ENCODE measurements around the gene USH1C. TPM values are rescaled to one million over a fixed set of nuclear protein-coding genes. Genes with fewer than 3 reads are reported as not detected.

USH1C gene
- polyA plus RNA-seq, 6 donors from 2014 or later, result not detected

GRCh38 chr11:17524221-17524620 is 20.0 kb downstream of the USH1C start:
- no peak for DNase-seq
- Mint-ChIP-seq H3K27ac (no peak overlapping the region), H3K4me1 (no peaks in the 10 kb centered on the region), H3K9me3 (no peaks in the 10 kb centered on the region), H3K36me3 (no peaks in the 10 kb centered on the region), H3K27me3 (peaks cover 2 to 20% (median 18%) of the 10 kb centered on the region in 3 donors), H3K4me3 (no peak overlapping the region)
- no peak for ATAC-seq (ENCODE audit: low read depth in 2 of 2)

GRCh38 chr11:17522655-17523054 is 21.6 kb downstream of the USH1C start:
- no peaks in the 10 kb centered on the region for H3K9me3 Mint-ChIP-seq
- peaks cover 0 to 19% (median 18%) of the 10 kb centered on the region in 3 donors for H3K27me3 Mint-ChIP-seq
- ATAC-seq (ENCODE audit: low read depth in 2 of 2) (no peak), DNase-seq (no peak)
- no peaks in the 10 kb centered on the region for H3K4me1 Mint-ChIP-seq
- no peak overlapping the region for H3K27ac Mint-ChIP-seq
- H3K4me3 Mint-ChIP-seq, result no peak overlapping the region
- no peaks in the 10 kb centered on the region for H3K36me3 Mint-ChIP-seq

GRCh38 chr11:17521106-17521900 is 22.9 kb downstream of the USH1C start:
- ATAC-seq (ENCODE audit: low read depth in 2 of 2) (no peak), DNase-seq (no peak)
- Mint-ChIP-seq H3K36me3 (no peaks in the 10 kb centered on the region), H3K4me1 (no peaks in the 10 kb centered on the region), H3K27me3 (peaks cover 0 to 21% (median 15%) of the 10 kb centered on the region in 3 donors), H3K27ac (no peak overlapping the region), H3K4me3 (peak overlapping the region in 1 of 8 donors; percentile 78), H3K9me3 (no peaks in the 10 kb centered on the region)

GRCh38 chr11:17519061-17519885 is 24.9 kb downstream of the USH1C start:
- Mint-ChIP-seq H3K36me3 (no peaks in the 10 kb centered on the region), H3K4me3 (no peak overlapping the region)

GRCh38 chr11:17518366-17518765 is 25.9 kb downstream of the USH1C start:
- DNase-seq, result no peak
- no peaks in the 10 kb centered on the region for H3K36me3 Mint-ChIP-seq
- H3K27me3 Mint-ChIP-seq, result peaks cover 3 to 21% (median 6%) of the 10 kb centered on the region in 3 donors
- H3K9me3 Mint-ChIP-seq, result no peaks in the 10 kb centered on the region
- no peaks in the 10 kb centered on the region for H3K4me1 Mint-ChIP-seq
- no peak for ATAC-seq (ENCODE audit: low read depth in 2 of 2)
- no peak overlapping the region for H3K4me3 Mint-ChIP-seq
- H3K27ac Mint-ChIP-seq, result no peak overlapping the region

More at GRCh38 chr11:17519061-17519885, 24.9 kb downstream of the USH1C start:
- Mint-ChIP-seq H3K9me3 (no peaks in the 10 kb centered on the region), H3K4me1 (no peaks in the 10 kb centered on the region), H3K27me3 (peaks cover 1 to 21% (median 3%) of the 10 kb centered on the region in 3 donors), H3K27ac (no peak overlapping the region)
- ATAC-seq (ENCODE audit: low read depth in 2 of 2), result no peak
- DNase-seq, result no peak

- no peak overlapping the region for H3K4me3 Mint-ChIP-seq
- no peaks in the 10 kb centered on the region for H3K36me3 Mint-ChIP-seq
- H3K9me3 Mint-ChIP-seq, result no peaks in the 10 kb centered on the region
- no peak for ATAC-seq (ENCODE audit: low read depth in 2 of 2)
- H3K27me3 Mint-ChIP-seq, result peaks cover 7 to 25% (median 15%) of the 10 kb centered on the region in 3 donors
- DNase-seq, result no peak
- no peaks in the 10 kb centered on the region for H3K4me1 Mint-ChIP-seq
- no peak overlapping the region for H3K27ac Mint-ChIP-seq
These were observed 27.0 kb downstream of the USH1C start for GRCh38 chr11:17517186-17517585.

GRCh38 chr11:17516551-17517150 is 27.6 kb downstream of the USH1C start:
- H3K27me3 Mint-ChIP-seq, result peaks cover 7 to 25% (median 15%) of the 10 kb centered on the region in 3 donors

GRCh38 chr11:17515443-17516176 is 28.6 kb downstream of the USH1C start:
- peaks cover 11 to 20% (median 15%) of the 10 kb centered on the region in 3 donors for H3K27me3 Mint-ChIP-seq
- no peaks in the 10 kb centered on the region for H3K36me3 Mint-ChIP-seq
- no peaks in the 10 kb centered on the region for H3K9me3 Mint-ChIP-seq
- ATAC-seq (ENCODE audit: low read depth in 2 of 2) (no peak), DNase-seq (no peak)
- no peak overlapping the region for H3K4me3 Mint-ChIP-seq
- no peak overlapping the region for H3K27ac Mint-ChIP-seq
- H3K4me1 Mint-ChIP-seq, result no peaks in the 10 kb centered on the region

More at GRCh38 chr11:17516551-17517150, 27.6 kb downstream of the USH1C start:
- ATAC-seq (ENCODE audit: low read depth in 2 of 2) (no peak), DNase-seq (no peak)
- Mint-ChIP-seq H3K4me1 (no peaks in the 10 kb centered on the region), H3K4me3 (no peak overlapping the region), H3K36me3 (no peaks in the 10 kb centered on the region), H3K9me3 (no peaks in the 10 kb centered on the region), H3K27ac (peak overlapping the region in 1 of 6 donors; percentile 26)

- DNase-seq, result no peak
- Mint-ChIP-seq H3K4me1 (no peaks in the 10 kb centered on the region), H3K27me3 (peaks cover 15 to 19% (median 16%) of the 10 kb centered on the region in 3 donors), H3K4me3 (no peak overlapping the region), H3K36me3 (no peaks in the 10 kb centered on the region), H3K27ac (no peak overlapping the region), H3K9me3 (no peaks in the 10 kb centered on the region)
- ATAC-seq (ENCODE audit: low read depth in 2 of 2), result no peak
These were observed 29.7 kb downstream of the USH1C start for GRCh38 chr11:17514476-17514875.

GRCh38 chr11:17513853-17514252 is 30.4 kb downstream of the USH1C start:
- no peak for DNase-seq
- H3K27me3 Mint-ChIP-seq, result peaks cover 18 to 25% (median 22%) of the 10 kb centered on the region in 3 donors
- no peak overlapping the region for H3K27ac Mint-ChIP-seq

GRCh38 chr11:17512101-17512500 is 32.1 kb downstream of the USH1C start:
- no peak for DNase-seq
- H3K4me3 Mint-ChIP-seq, result no peak overlapping the region
- H3K4me1 Mint-ChIP-seq, result no peaks in the 10 kb centered on the region
- H3K27ac Mint-ChIP-seq, result no peak overlapping the region
- H3K36me3 Mint-ChIP-seq, result no peaks in the 10 kb centered on the region
- no peaks in the 10 kb centered on the region for H3K9me3 Mint-ChIP-seq
- no peak for ATAC-seq (ENCODE audit: low read depth in 2 of 2)
- peaks cover 20 to 26% (median 22%) of the 10 kb centered on the region in 3 donors for H3K27me3 Mint-ChIP-seq

More at GRCh38 chr11:17513853-17514252, 30.4 kb downstream of the USH1C start:
- ATAC-seq (ENCODE audit: low read depth in 2 of 2), result no peak
- no peaks in the 10 kb centered on the region for H3K4me1 Mint-ChIP-seq
- no peak overlapping the region for H3K4me3 Mint-ChIP-seq
- H3K36me3 Mint-ChIP-seq, result no peaks in the 10 kb centered on the region
- H3K9me3 Mint-ChIP-seq, result no peaks in the 10 kb centered on the region

GRCh38 chr11:17511571-17511970 is 32.6 kb downstream of the USH1C start:
- Mint-ChIP-seq H3K9me3 (no peaks in the 10 kb centered on the region), H3K36me3 (no peaks in the 10 kb centered on the region), H3K4me1 (no peaks in the 10 kb centered on the region), H3K4me3 (no peak overlapping the region), H3K27ac (peak overlapping the region in 1 of 6 donors; percentile 64), H3K27me3 (peaks cover 20 to 26% (median 20%) of the 10 kb centered on the region in 3 donors)
- ATAC-seq (ENCODE audit: low read depth in 2 of 2) (no peak), DNase-seq (no peak)

All from naive B cell (primary cell).